ENCODE data around the gene ZNF512. TPM values are rescaled to one million over a fixed set of nuclear protein-coding genes. Genes with fewer than 3 reads are reported as not detected.
"Not testable (repeated sequence)": the region's sequence is repeated elsewhere in the genome, so short reads cannot be mapped to it uniquely, and the experiment has no call there.

ZNF512 gene
- 10 to 100 TPM; 19.5 to 74.4 (median 26.4) TPM for total RNA-seq

GRCh38 chr2:27582695-27583389 is at the start of gene ZNF512:
Gene ZNF512 (plus strand): TSS chr2:27583042. CDS start chr2:27583113, 71 bp downstream.
- Histone ChIP-seq H3K4me3 (peak within 1 kb of the TSS; percentile 35 to 75 (median 64)), H3K9me3 (peaks cover 0 to 5% (median 1%) of the 10 kb centered on the region in 4 donors), H3K36me3 (no peaks in the 10 kb centered on the region), H3K27ac (peak within 1 kb of the TSS; percentile 53 to 81 (median 77)), H3K4me1 (peaks cover 16 to 33% (median 20%) of the 10 kb centered on the region in 4 donors), H3K27me3 (no peaks in the 10 kb centered on the region)
- ATAC-seq (ENCODE audit: low FRiP score in 2 of 2) (peak; percentile 95 to 97), DNase-seq (peak; percentile 92 to 94)
- TF ChIP-seq CTCF (IDR thresholded peaks at IDR 0.05) (peak in 2 of 6 experiments; percentile 4 to 31), EP300 (IDR thresholded peaks at IDR 0.05) (peak in 1 of 4 donors; percentile 8), POLR2AphosphoS5 (IDR thresholded peaks at IDR 0.05) (peak; percentile 71 to 78), POLR2A (IDR thresholded peaks at IDR 0.05) (peak in 3 of 4 donors; percentile 44 to 72 (median 53))
- WGBS, 2 donors, result 0 to 1% methylated on average over 23 to 38 of the region's 38 CpGs

GRCh38 chr2:27537287-27537686 is 45.6 kb upstream of the ZNF512 start:
- no peak overlapping the region for H3K4me3 ChIP-seq
- TF ChIP-seq EP300 (IDR thresholded peaks at IDR 0.05) (no peak), CTCF (IDR thresholded peaks at IDR 0.05) (no peak), POLR2A (IDR thresholded peaks at IDR 0.05) (no peak), POLR2AphosphoS5 (IDR thresholded peaks at IDR 0.05) (no peak)
- 70 to 75% methylated on average over 4 of the region's 4 CpGs for WGBS, 2 donors
- no peak for DNase-seq
- H3K27me3 ChIP-seq, result no peaks in the 10 kb centered on the region
- no peaks in the 10 kb centered on the region for H3K4me1 ChIP-seq
- no peaks in the 10 kb centered on the region for H3K36me3 ChIP-seq
- no peak for ATAC-seq (ENCODE audit: low FRiP score in 2 of 2)
- no peak overlapping the region for H3K27ac ChIP-seq
- no peaks in the 10 kb centered on the region for H3K9me3 ChIP-seq

- not testable (repeated sequence) for H3K4me1 ChIP-seq; H3K27ac ChIP-seq; H3K9me3 ChIP-seq; DNase-seq; H3K36me3 ChIP-seq; H3K27me3 ChIP-seq; H3K4me3 ChIP-seq; ATAC-seq (ENCODE audit: low FRiP score in 2 of 2)
- 0 to 53% methylated on average over 1 to 4 of the region's 6 CpGs for WGBS, 2 donors
Observed at GRCh38 chr2:27538839-27539450, 43.9 kb upstream of the ZNF512 start.

GRCh38 chr2:27539649-27540048 is 43.2 kb upstream of the ZNF512 start:
- H3K27me3 ChIP-seq; H3K4me3 ChIP-seq; ATAC-seq (ENCODE audit: low FRiP score in 2 of 2); H3K36me3 ChIP-seq; H3K9me3 ChIP-seq; H3K27ac ChIP-seq; H3K4me1 ChIP-seq: not testable (repeated sequence)
- WGBS, 2 donors, result 100% methylated on average over 4 of the region's 35 CpGs; no CpG with 5 or more reads in 1 of the 2 donors
- DNase-seq, result peak in 1 of 2 donors; percentile 42

GRCh38 chr2:27544143-27544821 is 38.6 kb upstream of the ZNF512 start:
- 88 to 92% methylated on average over 5 to 6 of the region's 6 CpGs for WGBS, 2 donors

More at GRCh38 chr2:27544143-27544821, 38.6 kb upstream of the ZNF512 start:
- Histone ChIP-seq H3K4me3 (no peak overlapping the region), H3K9me3 (no peaks in the 10 kb centered on the region), H3K27me3 (no peaks in the 10 kb centered on the region), H3K36me3 (no peaks in the 10 kb centered on the region), H3K27ac (no peak overlapping the region), H3K4me1 (no peaks in the 10 kb centered on the region)
- ATAC-seq (ENCODE audit: low FRiP score in 2 of 2) (no peak), DNase-seq (no peak)
- TF ChIP-seq EP300 (IDR thresholded peaks at IDR 0.05) (no peak), POLR2AphosphoS5 (IDR thresholded peaks at IDR 0.05) (no peak), POLR2A (IDR thresholded peaks at IDR 0.05) (no peak), CTCF (IDR thresholded peaks at IDR 0.05) (no peak)

Data from upper lobe of left lung (tissue), 6 donors.